LNCaP clone FGC (cell line): Measurements from ENCODE around the gene PRMT7.
"Not testable (repeated sequence)": the region's sequence is repeated elsewhere in the genome, so short reads cannot be mapped to it uniquely, and the experiment has no call there.

Source experiments
- DNase-seq: peaks from one replicate; pipeline ENCODE4 v3.0.0-alpha.2; 2011; ENCODE audit warnings: low read depth
- H3K4me3 ChIP-seq: 2 replicates; pipeline ENCODE4 v1.5.1; 2011; ENCODE audit warnings: mild to moderate bottlenecking, low read depth, low read length, control low read depth
- CTCF ChIP-seq: IDR thresholded peaks from 2 replicates; pipeline ENCODE4 v1.5.1; 2012; ENCODE audit warnings: mild to moderate bottlenecking; ENCODE audit not compliant: control insufficient read depth, insufficient read depth; ENCODE audit errors: extremely low read depth

Gene PRMT7

GRCh38 chr16:68284847-68285246 lies 26.0 kb upstream of the PRMT7 start:
- no peak for DNase-seq
- no peak overlapping the region for H3K4me3 ChIP-seq
- no peak for TF ChIP-seq CTCF

- no peak for DNase-seq
- no peak for TF ChIP-seq CTCF
- no peak overlapping the region for H3K4me3 ChIP-seq
Measured at GRCh38 chr16:68285683-68286082, 25.1 kb upstream of the PRMT7 start.

- no peak for DNase-seq
- TF ChIP-seq CTCF = no peak
- H3K4me3 ChIP-seq = no peak overlapping the region
Measured at GRCh38 chr16:68286153-68287074, 24.4 kb upstream of the PRMT7 start.

- no peak for DNase-seq
- H3K4me3 ChIP-seq = no peak overlapping the region
Measured at GRCh38 chr16:68287276-68288251, 23.3 kb upstream of the PRMT7 start.

GRCh38 chr16:68288252-68288650 lies 22.6 kb upstream of the PRMT7 start:
- no peak for TF ChIP-seq CTCF
- no peak overlapping the region for H3K4me3 ChIP-seq
- no peak for DNase-seq

More at GRCh38 chr16:68287276-68288251, 23.3 kb upstream of the PRMT7 start:
- TF ChIP-seq CTCF = no peak

- DNase-seq, H3K4me3 ChIP-seq: not testable (repeated sequence)
Measured at GRCh38 chr16:68288796-68289195, 22.0 kb upstream of the PRMT7 start.

GRCh38 chr16:68289202-68289601 lies 21.6 kb upstream of the PRMT7 start:
- no peak for DNase-seq
- H3K4me3 ChIP-seq = no peak overlapping the region
- no peak for TF ChIP-seq CTCF
